Activated T-cell treated with anti-CD3 and anti-CD28 coated beads for 4 hours (primary cell): ENCODE results near the gene SRD5A1.

Experiments used
- DNase-seq: peaks from one replicate; pipeline ENCODE4 v3.0.0-alpha.2; 2020

Gene SRD5A1

DNA sequence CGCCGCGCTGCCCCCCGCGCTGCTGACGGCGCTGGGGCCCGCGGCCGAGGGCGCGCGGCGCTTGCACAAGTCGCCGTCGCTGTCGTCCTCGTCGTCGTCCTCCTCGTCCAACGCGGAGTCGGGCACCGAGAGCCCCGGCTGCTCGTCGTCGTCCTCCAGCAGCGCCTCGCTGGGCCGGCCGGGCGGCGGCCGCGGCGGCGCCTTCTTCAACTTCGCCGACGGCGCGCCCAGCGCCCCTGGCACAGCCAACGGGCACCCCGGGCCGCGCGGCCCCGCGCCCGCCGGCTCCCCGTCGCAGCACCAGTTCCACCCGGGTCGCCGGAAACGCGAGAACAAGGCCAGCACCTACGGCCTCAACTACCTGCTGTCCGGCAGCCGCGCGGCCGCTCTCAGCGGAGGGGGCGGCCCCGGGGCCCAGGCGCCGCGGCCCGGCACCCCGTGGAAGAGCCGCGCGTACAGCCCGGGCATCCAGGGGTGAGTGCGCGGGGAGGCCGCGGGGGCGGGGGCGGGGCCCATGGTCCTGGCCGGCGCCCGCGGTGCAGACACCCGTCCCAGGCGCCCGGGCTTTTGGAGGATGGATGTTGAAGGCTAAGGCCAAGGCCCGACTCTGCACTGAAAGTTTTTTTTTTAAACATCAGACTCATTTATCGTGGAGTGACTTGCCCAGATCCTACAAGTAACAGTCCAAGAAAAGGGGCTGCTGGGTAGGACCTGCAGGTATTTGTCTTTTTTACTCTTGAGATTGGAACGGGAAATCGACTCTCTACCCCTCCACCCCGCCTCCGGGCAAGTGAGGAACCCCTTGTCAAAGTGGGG is 81.2 kb downstream of the SRD5A1 start:
- DNase-seq: no peak

DNA sequence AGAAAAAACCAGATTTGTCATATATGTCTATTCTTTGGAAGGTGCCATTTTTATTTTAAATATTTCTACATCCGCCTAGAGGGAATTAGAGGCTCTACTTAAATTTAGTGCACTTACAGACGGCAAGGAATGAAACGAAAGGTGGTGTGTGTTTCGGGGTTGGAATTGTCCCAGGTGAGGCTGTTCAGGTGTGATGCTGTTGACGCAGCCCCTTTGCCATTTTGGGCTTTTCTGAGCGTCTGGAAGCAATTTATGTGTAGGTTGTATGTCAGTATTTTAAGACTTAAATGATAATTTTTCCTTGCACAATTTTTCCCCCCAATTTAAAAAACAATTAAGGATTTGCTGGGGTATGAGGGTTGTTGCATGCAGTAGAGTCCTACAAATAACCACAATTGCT is 82.0 kb downstream of the SRD5A1 start:
- DNase-seq: no peak

GRCh38 chr5:6715758-6716628 is 82.8 kb downstream of the SRD5A1 start:
- DNase-seq: no peak

DNA sequence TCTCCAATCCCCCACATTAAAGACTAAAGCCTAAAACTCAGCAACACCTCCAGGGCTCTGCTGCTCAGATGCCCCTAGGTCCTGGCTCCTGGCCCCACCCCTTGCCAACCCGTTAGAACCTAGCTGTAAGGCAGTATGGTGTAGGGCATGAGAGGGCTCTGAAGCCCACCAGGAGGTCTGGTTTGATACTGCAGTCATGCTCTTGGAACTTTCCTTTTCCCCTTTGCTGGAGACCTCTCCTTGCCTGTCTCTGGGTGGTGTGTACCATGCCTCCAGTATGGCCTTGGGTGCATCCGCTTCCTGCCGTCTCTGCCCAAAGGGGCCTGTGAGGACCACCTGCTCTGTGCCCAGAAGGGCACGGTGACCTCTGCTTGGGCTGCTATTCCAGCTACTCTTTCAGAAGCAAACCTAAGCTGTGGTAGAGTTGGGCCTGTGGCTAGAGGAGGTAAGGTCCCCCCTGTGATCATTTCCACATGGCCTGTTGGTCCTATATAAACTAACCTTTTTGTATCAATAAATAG is 83.4 kb downstream of the SRD5A1 start:
- DNase-seq: no peak

GRCh38 chr5:6717247-6717646 is 84.0 kb downstream of the SRD5A1 start:
- no peak for DNase-seq

DNA sequence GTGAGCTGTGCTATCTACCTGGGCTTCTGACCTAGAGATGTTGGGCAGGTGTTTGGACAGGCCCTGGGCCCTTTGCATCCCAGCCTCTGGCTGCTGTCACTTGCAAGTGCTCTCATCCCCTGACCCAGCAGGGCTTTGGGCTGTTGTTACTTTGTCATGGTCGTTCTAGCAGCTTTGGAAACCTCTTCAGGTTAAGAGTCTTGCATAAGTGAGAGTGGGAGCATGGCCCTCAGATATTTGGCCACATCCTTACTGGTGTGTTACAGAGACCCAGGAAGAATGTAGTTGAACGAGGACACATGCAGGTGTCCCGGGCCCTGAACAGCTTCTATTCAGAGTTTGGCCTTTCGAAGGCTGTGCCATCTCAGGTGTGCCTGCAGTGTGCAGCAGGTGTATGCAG is 84.4 kb downstream of the SRD5A1 start:
- no peak for DNase-seq

DNA sequence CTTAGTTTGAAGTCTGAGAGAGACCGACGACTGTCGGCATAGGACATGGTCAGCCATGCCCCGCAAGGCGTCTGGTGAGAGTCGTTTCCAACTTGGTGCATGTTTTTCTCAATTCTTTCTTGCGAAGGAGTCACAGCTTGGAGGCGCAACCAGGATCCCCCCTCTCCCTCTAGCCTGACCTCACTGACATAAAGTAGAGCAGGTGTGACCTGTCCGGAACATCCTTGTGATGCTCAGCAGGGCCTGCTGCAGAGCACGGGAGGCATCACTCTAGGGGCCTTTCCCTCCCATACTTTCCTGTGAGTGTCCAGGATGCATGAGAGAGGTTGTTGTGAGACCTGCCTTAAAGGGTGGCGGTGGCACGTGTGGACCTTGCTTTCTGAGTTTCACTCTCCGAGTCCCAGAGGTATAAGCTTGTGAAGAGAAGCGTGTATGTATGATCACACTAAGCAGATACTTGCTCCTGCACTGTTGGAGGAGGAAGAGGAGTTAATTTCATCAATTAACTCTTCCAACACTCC is 85.0 kb downstream of the SRD5A1 start:
- DNase-seq: no peak

- no peak for DNase-seq
Measured at GRCh38 chr5:6718718-6719117, 85.5 kb downstream of the SRD5A1 start.

DNA sequence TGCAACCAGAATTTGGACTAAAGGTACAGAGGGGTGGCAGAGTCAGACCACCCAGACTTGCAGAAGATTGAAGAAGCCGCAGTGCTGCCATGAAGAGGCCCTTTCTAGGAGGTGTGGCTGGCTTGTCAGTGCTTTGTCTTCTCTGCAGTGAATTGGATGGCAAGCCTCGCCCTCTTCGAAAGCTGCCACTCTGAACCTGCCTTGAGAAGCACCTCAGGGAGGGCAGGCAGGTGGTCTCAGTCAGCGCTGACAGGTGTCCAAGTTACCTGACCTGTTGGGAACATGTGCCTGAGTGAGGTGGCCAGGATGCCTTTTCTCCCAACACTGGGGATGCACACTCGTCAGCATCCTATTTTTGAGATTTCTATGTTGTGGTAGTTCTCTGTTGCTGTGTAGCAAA is 86.2 kb downstream of the SRD5A1 start:
- DNase-seq: no peak

- DNase-seq: no peak
Measured at GRCh38 chr5:6719896-6720560, 86.8 kb downstream of the SRD5A1 start.

DNA sequence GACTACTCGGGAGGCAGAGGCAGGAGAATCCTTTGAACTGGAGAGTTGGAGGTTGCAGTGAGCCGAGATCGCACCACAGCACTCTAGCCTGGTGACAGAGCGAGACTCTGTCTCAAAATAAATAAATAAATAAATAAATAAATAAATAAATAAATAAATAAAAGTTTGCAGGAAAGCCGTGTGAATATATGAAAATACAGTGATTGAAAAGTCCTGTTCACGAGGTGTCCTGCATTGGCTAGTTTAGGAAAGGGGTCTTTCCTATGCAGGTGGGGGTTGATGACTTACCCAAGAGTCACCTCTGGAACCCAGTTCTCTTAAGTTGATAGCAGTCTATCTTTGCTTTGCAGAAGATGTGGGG is 87.3 kb downstream of the SRD5A1 start:
- no peak for DNase-seq

DNA sequence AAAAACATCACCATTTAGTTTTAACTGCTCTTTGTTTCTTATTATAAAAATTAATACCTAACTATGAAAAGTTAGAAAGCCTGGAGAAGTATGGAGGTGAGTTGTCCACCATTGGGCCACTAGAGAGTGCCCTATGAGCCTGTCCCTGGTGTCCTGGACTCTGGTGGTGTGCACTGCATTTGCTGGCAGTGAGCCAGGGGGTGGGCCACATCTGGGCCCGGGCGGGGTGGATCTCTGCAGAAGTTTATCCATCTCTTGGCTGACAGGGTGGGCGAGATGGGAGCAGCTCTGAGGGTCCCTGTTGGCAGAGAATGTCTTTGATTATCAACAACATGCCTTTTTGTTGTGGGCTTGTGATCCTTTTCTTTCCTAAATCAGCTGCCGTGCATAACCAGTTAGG is 88.2 kb downstream of the SRD5A1 start:
- DNase-seq: no peak

DNA sequence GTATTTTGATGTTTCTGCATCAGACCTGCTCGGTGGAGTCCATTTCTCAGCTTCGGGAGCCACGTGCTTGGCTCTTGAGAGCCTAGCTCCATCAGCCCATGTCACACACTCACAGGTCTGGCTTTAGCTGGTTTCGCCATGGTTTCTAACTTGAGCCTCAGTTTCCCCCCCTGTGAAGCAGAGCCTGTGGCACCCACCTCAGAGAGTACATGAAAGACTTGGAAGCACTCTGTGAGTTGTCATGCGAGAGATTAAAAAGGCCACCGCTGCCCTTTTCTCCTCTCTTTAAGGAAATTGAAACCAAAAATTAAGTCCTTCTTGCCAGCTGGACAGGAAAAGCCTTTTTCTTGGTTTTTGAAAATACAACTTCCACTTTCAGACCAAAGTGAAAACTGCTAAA is 88.8 kb downstream of the SRD5A1 start:
- DNase-seq: no peak

- no peak for DNase-seq
Measured at GRCh38 chr5:6723122-6723815, 90.0 kb downstream of the SRD5A1 start.

- no peak for DNase-seq
Measured at GRCh38 chr5:6723816-6724300, 90.6 kb downstream of the SRD5A1 start.
